Cardiac muscle cell (in vitro differentiated cells and primary cell): ENCODE data around the gene PHF5A. TPM values are rescaled to one million over a fixed set of nuclear protein-coding genes. Genes with fewer than 3 reads are reported as not detected.

Experiments used
- DNase-seq, 2 donors: peaks; one replicate each; pipeline versions ENCODE4 v3.0.0 to v3.0.0-alpha.2; 2010 to 2017; ENCODE audit warnings: low read depth in 1 of 2, low spot score in 1 of 2
- H3K27ac ChIP-seq: fragments of 200-600 bp; sonication (generic); 2 replicates; pipeline ENCODE4 v1.5.1; 2016
- H3K27me3 ChIP-seq: fragments of 200-600 bp; sonication (generic); 2 replicates; pipeline ENCODE4 v1.6.0; 2016; ENCODE audit warnings: control low read depth
- H3K36me3 ChIP-seq: fragments of 200-600 bp; sonication (generic); 2 replicates; pipeline ENCODE4 v1.5.1; 2016; ENCODE audit warnings: control low read depth
- H3K4me1 ChIP-seq: fragments of 200-600 bp; sonication (generic); 2 replicates; pipeline ENCODE4 v1.8.1; 2017; ENCODE audit warnings: low read depth, mild to moderate bottlenecking, mixed run types
- H3K4me3 ChIP-seq: fragments of 200-600 bp; sonication (generic); 2 replicates; pipeline ENCODE4 v1.5.1; 2016; ENCODE audit warnings: mild to moderate bottlenecking
- H3K9me3 ChIP-seq: fragments of 200-600 bp; sonication (generic); 2 replicates; pipeline ENCODE4 v1.5.1; 2017; ENCODE audit warnings: low read depth, mild to moderate bottlenecking, control low read depth
- polyA plus RNA-seq: library from polyadenylated mRNA; unstranded; fragments of >200 nt; fragmentation: Nextera tagmentation; extraction: Ambion mirVana; gene quantifications from 2 replicates; pipeline ENCODE4 v1.2.1, GENCODE V29; 2016
- total RNA-seq: library from RNA; depleted of rRNA; stranded (reverse); fragments of >200 nt; gene quantifications from 2 replicates; pipeline ENCODE4 v1.2.3, GENCODE V29; 2016
- TF ChIP-seq, protein P1 (sequence below): IDR thresholded peaks from 2 replicates; pipeline ENCODE4 v1.5.1; 2012; ENCODE audit warnings: low read depth, mild to moderate bottlenecking, low read length

Gene PHF5A
- total and polyA plus RNA-seq, 2 experiments from 2014 or later = 26.9 to 32.2 TPM

DNA sequence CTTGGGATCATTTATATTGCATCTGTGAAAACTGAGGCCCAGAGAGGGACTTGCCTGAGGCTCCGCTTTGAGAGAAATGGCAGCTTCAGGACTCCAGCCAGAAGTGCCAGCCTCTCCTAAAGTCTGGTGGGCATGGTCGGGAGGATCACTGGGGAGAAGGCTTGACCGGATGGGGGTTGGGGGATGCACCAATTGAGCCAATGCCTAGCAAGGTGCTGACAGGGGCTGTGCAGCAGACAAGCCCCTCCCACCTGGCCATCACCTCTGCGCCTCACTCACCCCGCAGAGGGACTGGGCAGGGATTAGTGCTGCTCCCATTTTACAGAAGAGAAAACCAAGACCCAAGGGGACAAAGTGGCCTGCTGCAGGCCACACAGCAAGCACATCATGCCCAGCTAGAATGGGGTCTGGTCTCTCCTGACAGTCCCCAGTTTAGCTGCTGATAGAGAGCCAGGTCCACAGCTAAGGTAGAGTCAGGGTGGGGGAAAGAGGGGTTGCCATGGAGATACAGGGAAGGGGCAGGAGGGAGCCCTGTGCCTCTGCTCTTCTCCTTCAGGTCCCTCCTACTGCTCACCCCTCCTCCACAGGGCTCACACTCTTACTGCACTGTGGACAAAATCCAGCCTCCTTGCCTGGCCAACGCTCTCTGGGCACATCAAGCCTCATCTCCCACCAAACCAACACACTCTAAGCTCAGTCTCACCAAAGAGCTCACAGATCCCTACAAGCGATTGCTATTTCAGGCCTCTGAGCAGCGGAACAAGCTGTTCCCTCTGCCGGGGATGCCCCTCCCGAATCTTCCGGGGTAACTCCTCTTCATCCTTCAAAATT is 57.3 kb downstream of the PHF5A start:
- H3K4me3 ChIP-seq = no peak overlapping the region
- no peaks in the 10 kb centered on the region for H3K27me3 ChIP-seq
- no peaks in the 10 kb centered on the region for H3K9me3 ChIP-seq
- peak in 1 of 2 donors; percentile 25 for DNase-seq
- peaks cover 6% of the 10 kb centered on the region for H3K4me1 ChIP-seq
- TF ChIP-seq, protein P1, sequence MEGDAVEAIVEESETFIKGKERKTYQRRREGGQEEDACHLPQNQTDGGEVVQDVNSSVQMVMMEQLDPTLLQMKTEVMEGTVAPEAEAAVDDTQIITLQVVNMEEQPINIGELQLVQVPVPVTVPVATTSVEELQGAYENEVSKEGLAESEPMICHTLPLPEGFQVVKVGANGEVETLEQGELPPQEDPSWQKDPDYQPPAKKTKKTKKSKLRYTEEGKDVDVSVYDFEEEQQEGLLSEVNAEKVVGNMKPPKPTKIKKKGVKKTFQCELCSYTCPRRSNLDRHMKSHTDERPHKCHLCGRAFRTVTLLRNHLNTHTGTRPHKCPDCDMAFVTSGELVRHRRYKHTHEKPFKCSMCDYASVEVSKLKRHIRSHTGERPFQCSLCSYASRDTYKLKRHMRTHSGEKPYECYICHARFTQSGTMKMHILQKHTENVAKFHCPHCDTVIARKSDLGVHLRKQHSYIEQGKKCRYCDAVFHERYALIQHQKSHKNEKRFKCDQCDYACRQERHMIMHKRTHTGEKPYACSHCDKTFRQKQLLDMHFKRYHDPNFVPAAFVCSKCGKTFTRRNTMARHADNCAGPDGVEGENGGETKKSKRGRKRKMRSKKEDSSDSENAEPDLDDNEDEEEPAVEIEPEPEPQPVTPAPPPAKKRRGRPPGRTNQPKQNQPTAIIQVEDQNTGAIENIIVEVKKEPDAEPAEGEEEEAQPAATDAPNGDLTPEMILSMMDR = no peak
- no peaks in the 10 kb centered on the region for H3K36me3 ChIP-seq
- peak overlapping the region; percentile 69 for H3K27ac ChIP-seq

DNA sequence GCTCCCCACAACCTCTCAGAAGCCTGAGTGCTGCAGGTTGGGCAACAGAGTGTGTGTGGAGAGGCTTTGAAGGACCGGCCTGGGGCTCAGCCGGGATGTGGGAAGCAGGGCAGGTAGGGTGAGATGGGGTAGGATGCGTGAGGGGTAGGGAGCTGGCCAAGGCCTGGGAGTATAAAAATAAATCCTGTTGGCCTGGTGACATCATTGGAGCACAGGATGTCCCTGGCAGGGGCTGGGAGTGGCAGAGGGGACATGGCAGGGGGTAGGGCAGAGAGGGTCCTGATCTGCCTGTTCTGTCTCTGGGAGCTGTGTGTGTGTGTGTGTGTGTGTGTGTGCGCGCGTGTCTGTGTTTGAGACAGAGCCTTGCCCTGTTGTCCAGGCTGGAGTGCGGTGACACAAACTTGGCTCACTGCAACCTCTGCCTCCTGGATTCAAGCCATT is 58.2 kb downstream of the PHF5A start:
- Histone ChIP-seq H3K27me3 (no peaks in the 10 kb centered on the region), H3K27ac (no peak overlapping the region), H3K36me3 (no peaks in the 10 kb centered on the region), H3K4me3 (no peak overlapping the region), H3K9me3 (no peaks in the 10 kb centered on the region), H3K4me1 (peaks cover 6% of the 10 kb centered on the region)
- no peak for DNase-seq
- TF ChIP-seq, protein P1 = no peak

Other genes with a start within 250 kb of the PHF5A start
- gene CHADL, start 227.8 kb downstream of the PHF5A start, total RNA-seq = 3.3 and 4.0 TPM in 2 replicates
- gene CHADL, start 227.8 kb downstream of the PHF5A start, polyA plus RNA-seq = 0.49 and 1.8 TPM in 2 replicates
- 68.7 and 125 TPM in 2 replicates for gene RANGAP1, start 182.5 kb downstream of the PHF5A start, total RNA-seq
- gene RANGAP1, start 182.5 kb downstream of the PHF5A start, polyA plus RNA-seq = 43.3 and 78.4 TPM in 2 replicates
- gene ZC3H7B, start 167.2 kb downstream of the PHF5A start, total RNA-seq = 57.6 and 65.9 TPM in 2 replicates
- 7.2 and 7.4 TPM in 2 replicates for gene ZC3H7B, start 167.2 kb downstream of the PHF5A start, polyA plus RNA-seq
- 8.5 and 21.1 TPM in 2 replicates for gene TEF, start 86.8 kb downstream of the PHF5A start, total RNA-seq
- gene TEF, start 86.8 kb downstream of the PHF5A start, polyA plus RNA-seq = 4.0 and 20.4 TPM in 2 replicates
- 32.0 and 42.4 TPM in 2 replicates for gene TOB2, start 21.9 kb downstream of the PHF5A start, total RNA-seq
- 35.5 and 52.9 TPM in 2 replicates for gene TOB2, start 21.9 kb downstream of the PHF5A start, polyA plus RNA-seq
- gene ACO2, start 425 bp upstream of the PHF5A start, total RNA-seq = 183 and 223 TPM in 2 replicates
- gene ACO2, start 425 bp upstream of the PHF5A start, polyA plus RNA-seq = 247 and 328 TPM in 2 replicates
- 11.4 and 12.5 TPM in 2 replicates for gene POLR3H, start 75.8 kb upstream of the PHF5A start, total RNA-seq
- gene POLR3H, start 75.8 kb upstream of the PHF5A start, polyA plus RNA-seq = 24.7 and 30.9 TPM in 2 replicates
- gene CSDC2, start 92.3 kb upstream of the PHF5A start, total RNA-seq = 4.2 and 4.3 TPM in 2 replicates
- 5.0 and 5.1 TPM in 2 replicates for gene CSDC2, start 92.3 kb upstream of the PHF5A start, polyA plus RNA-seq
- 22.5 and 34.0 TPM in 2 replicates for gene PMM1, start 121.1 kb upstream of the PHF5A start, total RNA-seq
- gene PMM1, start 121.1 kb upstream of the PHF5A start, polyA plus RNA-seq = 53.7 and 63.6 TPM in 2 replicates
- 34.2 and 43.2 TPM in 2 replicates for gene DESI1, start 152.4 kb upstream of the PHF5A start, total RNA-seq
- 27.3 and 27.6 TPM in 2 replicates for gene DESI1, start 152.4 kb upstream of the PHF5A start, polyA plus RNA-seq
- 250 and 283 TPM in 2 replicates for gene XRCC6, start 152.6 kb upstream of the PHF5A start, total RNA-seq
- 423 and 442 TPM in 2 replicates for gene XRCC6, start 152.6 kb upstream of the PHF5A start, polyA plus RNA-seq
- 112 and 149 TPM in 2 replicates for gene SNU13, start 220.2 kb upstream of the PHF5A start, total RNA-seq
- 246 and 273 TPM in 2 replicates for gene SNU13, start 220.2 kb upstream of the PHF5A start, polyA plus RNA-seq
- gene MEI1, start 230.8 kb upstream of the PHF5A start, total RNA-seq = 1.1 and 17.8 TPM in 2 replicates
- 3.3 and 5.6 TPM in 2 replicates for gene MEI1, start 230.8 kb upstream of the PHF5A start, polyA plus RNA-seq